Stimulated activated CD4-positive, alpha-beta T cell treated with anti-CD3 and anti-CD28 coated beads, Interleukin-4, amount 100 ng/mL, for 48 hours (primary cell): ENCODE results near the gene EVA1A.

Experiments used
- DNase-seq, 2 donors: peaks; one replicate each; pipeline ENCODE4 v3.0.0-alpha.2; 2020; ENCODE audit warnings: low read depth in 2 of 2

EVA1A gene

DNA sequence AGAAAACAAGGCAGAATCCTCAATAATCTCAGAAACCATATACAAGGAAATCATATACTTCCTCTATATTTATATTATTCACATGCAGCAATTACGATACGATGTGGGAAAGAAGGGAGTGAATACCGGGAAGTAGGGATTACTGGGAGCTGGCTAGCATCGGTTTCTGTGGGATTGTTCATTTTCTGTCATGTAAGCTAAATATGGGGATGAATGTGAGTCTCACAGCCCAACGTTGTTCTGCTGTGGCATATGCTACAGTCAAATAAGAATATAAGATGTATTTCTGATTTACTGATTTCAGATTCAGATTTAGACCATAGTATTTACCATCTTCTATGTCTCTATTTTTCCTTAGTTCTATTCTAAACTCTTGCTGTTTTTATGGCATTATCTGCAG is 113.6 kb downstream of the EVA1A start:
- DNase-seq: no peak
